Tibial nerve (tissue), 4 donors: ENCODE results near the gene ZNF32. TPM values are rescaled to one million over a fixed set of nuclear protein-coding genes. Genes with fewer than 3 reads are reported as not detected.

ENCODE experiments used
- DNase-seq, 2 donors: peaks; one replicate each; pipeline ENCODE4 v3.0.0-alpha.2; 2019; ENCODE audit warnings: low spot score in 2 of 2
- H3K27ac ChIP-seq, 4 donors: fragments of 200-600 bp; sonication (generic) in 3 of 4; one replicate each; pipeline ENCODE4 v1.5.1; 2017 to 2019; ENCODE audit warnings: mild to moderate bottlenecking in 1 of 4
- H3K27me3 ChIP-seq, 2 donors: fragments of 200-600 bp; sonication (generic) in 1 of 2; one replicate each; pipeline versions ENCODE4 v1.5.1 to v1.6.0; 2017 to 2019
- H3K36me3 ChIP-seq, 3 donors: fragments of 200-600 bp; sonication (generic); one replicate each; pipeline ENCODE4 v1.5.1; 2018 to 2019
- H3K4me1 ChIP-seq, 4 donors: fragments of 200-600 bp; sonication (generic) in 3 of 4; one replicate each; pipeline ENCODE4 v1.5.1; 2017 to 2019
- H3K4me3 ChIP-seq, 4 donors: fragments of 200-600 bp; sonication (generic) in 3 of 4; one replicate each; pipeline ENCODE4 v1.5.1; 2017 to 2019; ENCODE audit warnings: mild to moderate bottlenecking in 1 of 4, moderate library complexity in 1 of 4
- H3K9me3 ChIP-seq, 4 donors: fragments of 200-600 bp; sonication (generic) in 3 of 4; one replicate each; pipeline ENCODE4 v1.5.1; 2017 to 2019
- EP300 ChIP-seq, 2 donors: sonication (generic); formaldehyde crosslinking; IDR thresholded peaks; one replicate each; pipeline ENCODE4 v1.6.1; 2017; ENCODE audit warnings: antibody characterized with exemption in 2 of 2, mild to moderate bottlenecking in 1 of 2
- POLR2A ChIP-seq, 2 donors: fragments of 450-650 bp; IDR thresholded peaks; one replicate each; pipeline ENCODE4 v1.6.1; 2017; ENCODE audit warnings: antibody characterized with exemption in 2 of 2, mild to moderate bottlenecking in 2 of 2, moderate library complexity in 2 of 2
- WGBS, 2 donors: methylation state at CpG; one replicate each; pipeline ENCODE4 v1.1.5; 2018; 5-methylcytosine and 5-hydroxymethylcytosine counted together
- total RNA-seq, 4 donors: library from RNA; depleted of rRNA; stranded (reverse); fragments of >200 nt; gene quantifications; one replicate each; pipeline ENCODE4 v1.1.0, GENCODE V29; 2016
- TF ChIP-seq, protein P1 (sequence below), 5 experiments: fragments of 200-600 bp in 3 of 5; fragments of 450-650 bp in 2 of 5; sonication (generic) in 3 of 5; IDR thresholded peaks; one replicate each; pipeline ENCODE4 v1.5.1; 2016 to 2019; ENCODE audit warnings: antibody characterized with exemption in 5 of 5, mild to moderate bottlenecking in 3 of 5, moderate library complexity in 2 of 5

The ZNF32 gene
- total RNA-seq, 4 donors from 2014 or later, result 33.6 to 66.1 (median 52.5) TPM

- WGBS, 2 donors, result 90% methylated on average over 7 of the region's 7 CpGs
- H3K36me3 ChIP-seq, result no peaks in the 10 kb centered on the region
- no peaks in the 10 kb centered on the region for H3K27me3 ChIP-seq
- no peaks in the 10 kb centered on the region for H3K9me3 ChIP-seq
- no peak overlapping the region for H3K4me3 ChIP-seq
- no peak overlapping the region for H3K27ac ChIP-seq
- TF ChIP-seq EP300 (IDR thresholded peaks at IDR 0.05) (no peak), POLR2A (IDR thresholded peaks at IDR 0.05) (no peak)
- TF ChIP-seq, protein P1, sequence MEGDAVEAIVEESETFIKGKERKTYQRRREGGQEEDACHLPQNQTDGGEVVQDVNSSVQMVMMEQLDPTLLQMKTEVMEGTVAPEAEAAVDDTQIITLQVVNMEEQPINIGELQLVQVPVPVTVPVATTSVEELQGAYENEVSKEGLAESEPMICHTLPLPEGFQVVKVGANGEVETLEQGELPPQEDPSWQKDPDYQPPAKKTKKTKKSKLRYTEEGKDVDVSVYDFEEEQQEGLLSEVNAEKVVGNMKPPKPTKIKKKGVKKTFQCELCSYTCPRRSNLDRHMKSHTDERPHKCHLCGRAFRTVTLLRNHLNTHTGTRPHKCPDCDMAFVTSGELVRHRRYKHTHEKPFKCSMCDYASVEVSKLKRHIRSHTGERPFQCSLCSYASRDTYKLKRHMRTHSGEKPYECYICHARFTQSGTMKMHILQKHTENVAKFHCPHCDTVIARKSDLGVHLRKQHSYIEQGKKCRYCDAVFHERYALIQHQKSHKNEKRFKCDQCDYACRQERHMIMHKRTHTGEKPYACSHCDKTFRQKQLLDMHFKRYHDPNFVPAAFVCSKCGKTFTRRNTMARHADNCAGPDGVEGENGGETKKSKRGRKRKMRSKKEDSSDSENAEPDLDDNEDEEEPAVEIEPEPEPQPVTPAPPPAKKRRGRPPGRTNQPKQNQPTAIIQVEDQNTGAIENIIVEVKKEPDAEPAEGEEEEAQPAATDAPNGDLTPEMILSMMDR (IDR thresholded peaks at IDR 0.05), result no peak
- H3K4me1 ChIP-seq, result peaks cover 0 to 7% (median 0%) of the 10 kb centered on the region in 4 donors
- no peak for DNase-seq
Measured at GRCh38 chr10:43676901-43677300, 28.2 kb upstream of the ZNF32 start.

DNA sequence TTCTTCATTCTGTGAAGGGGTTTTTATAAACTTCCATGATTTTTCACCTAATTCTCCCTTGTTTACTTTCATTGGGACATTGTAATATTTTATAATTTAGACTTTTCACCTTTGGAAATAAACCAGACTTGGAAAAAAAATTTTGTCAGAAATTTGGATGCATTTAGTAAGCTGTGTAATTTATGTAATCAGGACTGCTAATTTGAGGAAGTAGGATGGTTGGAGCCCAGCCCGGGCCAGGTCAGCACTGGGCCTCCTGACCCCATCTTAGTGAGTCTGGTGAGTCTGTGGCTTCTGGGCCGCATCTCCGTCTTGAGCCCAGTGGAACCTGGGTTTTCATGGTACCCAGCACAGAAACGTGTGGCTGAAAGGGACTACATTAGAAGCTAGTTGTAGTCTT lies 27.6 kb upstream of the ZNF32 start:
- H3K4me3 ChIP-seq, result no peak overlapping the region
- DNase-seq, result no peak
- H3K9me3 ChIP-seq, result no peaks in the 10 kb centered on the region
- H3K27ac ChIP-seq, result no peak overlapping the region
- peaks cover 0 to 12% (median 0%) of the 10 kb centered on the region in 4 donors for H3K4me1 ChIP-seq
- 72 to 78% methylated on average over 4 of the region's 4 CpGs for WGBS, 2 donors
- TF ChIP-seq, protein P1 (IDR thresholded peaks at IDR 0.05), result no peak
- no peak for TF ChIP-seq POLR2A (IDR thresholded peaks at IDR 0.05)
- TF ChIP-seq EP300 (IDR thresholded peaks at IDR 0.05), result no peak
- no peaks in the 10 kb centered on the region for H3K27me3 ChIP-seq
- H3K36me3 ChIP-seq, result no peaks in the 10 kb centered on the region

DNA sequence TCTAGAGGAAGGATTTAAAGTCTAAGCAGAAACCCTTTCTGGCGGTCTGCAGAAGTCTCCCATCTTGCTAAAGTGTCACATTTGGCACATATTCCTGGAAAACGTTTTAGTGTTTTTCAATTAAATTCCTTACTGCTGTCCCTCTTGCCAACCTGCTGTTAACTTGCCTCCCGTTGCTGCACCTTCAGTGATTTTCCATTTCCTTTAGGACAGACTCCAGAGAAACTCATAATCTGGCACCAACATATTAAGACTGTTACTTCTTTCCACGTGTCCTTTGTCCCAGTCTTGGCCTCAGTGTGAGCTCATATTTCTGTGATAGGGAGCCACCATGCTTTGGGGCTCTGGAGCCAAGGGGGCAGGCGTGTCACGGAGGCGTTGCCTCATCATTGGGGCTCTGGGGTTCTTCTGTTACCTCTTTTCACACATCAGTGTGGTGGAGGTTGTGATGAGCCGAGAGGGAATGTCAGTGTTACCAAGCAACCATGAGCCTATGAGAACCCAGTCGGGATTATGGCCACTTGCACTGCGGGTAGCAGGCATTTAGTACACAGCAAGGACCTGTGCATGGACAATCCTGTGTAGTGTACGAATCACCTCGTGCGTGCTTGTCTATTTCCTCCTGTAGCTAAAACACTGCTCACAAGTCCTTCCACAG lies 26.0 kb upstream of the ZNF32 start:
- TF ChIP-seq, protein P1 (IDR thresholded peaks at IDR 0.05), result no peak
- TF ChIP-seq POLR2A (IDR thresholded peaks at IDR 0.05), result no peak
- TF ChIP-seq EP300 (IDR thresholded peaks at IDR 0.05), result no peak
- Histone ChIP-seq H3K27me3 (no peaks in the 10 kb centered on the region), H3K4me1 (peaks cover 0 to 9% (median 0%) of the 10 kb centered on the region in 4 donors), H3K36me3 (no peaks in the 10 kb centered on the region), H3K27ac (no peak overlapping the region), H3K9me3 (no peaks in the 10 kb centered on the region), H3K4me3 (no peak overlapping the region)
- DNase-seq, result no peak
- WGBS, 2 donors, result 77 to 80% methylated on average over 12 to 13 of the region's 13 CpGs

DNA sequence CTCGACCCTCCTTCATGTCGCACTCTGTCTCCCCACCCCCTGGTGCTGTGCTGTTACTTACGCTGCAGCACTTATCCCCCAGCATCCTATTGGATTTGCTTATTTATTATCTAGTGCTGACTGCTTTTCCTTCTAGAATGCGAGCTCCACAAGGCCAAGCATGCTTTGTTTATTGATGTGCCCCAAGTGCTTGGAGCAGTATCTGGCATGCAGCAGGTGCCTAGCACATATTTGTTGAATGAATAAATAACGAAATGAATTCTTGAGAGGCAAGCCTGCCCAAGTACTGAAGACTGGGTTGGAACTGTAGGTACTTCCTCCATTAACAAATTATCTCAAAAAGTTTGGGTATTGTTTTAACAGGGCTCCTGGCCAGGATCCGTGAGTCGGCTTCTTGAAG lies 24.8 kb upstream of the ZNF32 start:
- Histone ChIP-seq H3K4me1 (peaks cover 0 to 6% (median 0%) of the 10 kb centered on the region in 4 donors), H3K9me3 (no peaks in the 10 kb centered on the region), H3K36me3 (no peaks in the 10 kb centered on the region), H3K27ac (no peak overlapping the region), H3K4me3 (no peak overlapping the region), H3K27me3 (peaks cover 0 to 2% of the 10 kb centered on the region in 2 donors)
- WGBS, 2 donors, result 87 to 88% methylated on average over 7 of the region's 7 CpGs
- no peak for DNase-seq
- TF ChIP-seq POLR2A (IDR thresholded peaks at IDR 0.05) (no peak), EP300 (IDR thresholded peaks at IDR 0.05) (no peak)
- TF ChIP-seq, protein P1 (IDR thresholded peaks at IDR 0.05), result no peak

DNA sequence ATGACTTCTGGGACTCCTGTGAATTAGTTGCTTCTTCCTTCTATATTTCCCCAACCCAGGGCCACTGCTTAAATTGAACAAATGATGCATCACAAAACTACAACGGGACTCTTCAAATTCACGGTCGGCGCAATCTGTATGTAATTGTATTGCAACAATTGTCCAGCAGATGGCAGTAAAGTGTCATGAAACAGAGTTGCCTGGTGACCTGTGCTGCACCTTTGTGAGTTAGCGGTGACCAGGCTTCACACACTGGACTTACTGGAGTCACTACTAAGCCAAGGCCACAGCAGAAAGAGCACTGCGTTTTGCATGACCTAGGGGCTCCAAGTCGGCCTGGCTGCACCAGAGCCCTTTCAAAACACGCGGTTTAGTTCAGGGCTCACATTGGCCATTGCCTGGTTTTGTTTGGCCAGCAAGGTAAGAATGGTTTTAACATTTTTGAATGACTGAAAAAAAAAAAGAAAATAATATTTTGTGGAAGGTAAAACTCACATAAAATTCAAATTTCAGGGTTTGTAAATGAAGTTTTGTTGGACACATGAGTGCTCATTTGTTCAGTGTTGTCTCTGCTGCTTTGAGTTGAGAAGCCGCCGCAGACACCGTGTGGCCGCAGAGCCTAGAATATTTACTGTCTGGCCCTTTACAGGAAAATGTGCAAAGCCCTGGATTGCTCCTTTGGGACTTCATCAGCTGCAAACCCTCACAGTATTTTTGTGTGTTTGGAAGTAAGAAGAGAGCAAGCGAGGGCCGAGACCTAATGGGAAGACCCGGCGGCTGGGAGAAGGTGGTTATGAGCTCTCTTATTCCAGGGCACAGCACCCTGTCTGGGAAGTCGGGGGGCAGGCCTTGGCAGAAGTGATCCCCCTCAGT lies 23.2 kb upstream of the ZNF32 start:
- H3K9me3 ChIP-seq, result no peaks in the 10 kb centered on the region
- no peaks in the 10 kb centered on the region for H3K36me3 ChIP-seq
- peak in 1 of 2 donors; percentile 95 for DNase-seq
- TF ChIP-seq POLR2A (IDR thresholded peaks at IDR 0.05), result no peak
- TF ChIP-seq, protein P1 (IDR thresholded peaks at IDR 0.05), result peak; percentile 68 to 94 (median 81)
- H3K27ac ChIP-seq, result no peak overlapping the region
- WGBS, 2 donors, result 44 to 45% methylated on average over 17 to 18 of the region's 18 CpGs
- no peak overlapping the region for H3K4me3 ChIP-seq
- H3K4me1 ChIP-seq, result peaks cover 0 to 13% (median 4%) of the 10 kb centered on the region in 4 donors
- peaks cover 0 to 18% of the 10 kb centered on the region in 2 donors for H3K27me3 ChIP-seq
